A549 (cell line): ENCODE results near the gene RALGDS. TPM values are rescaled to one million over a fixed set of nuclear protein-coding genes. Genes with fewer than 3 reads are reported as not detected.

Source experiments
- ATAC-seq, 2 experiments: fragments of 200-7000 bp in 1 of 2; fragments of >200 bp in 1 of 2; cut with Nextera tagmentation in 1 of 2; cut with Tn5 transposase in 1 of 2; 3 replicates each; pipeline versions ENCODE4 v1.8.0 to v1.9.1; 2018 to 2020; ENCODE audit warnings: mild to moderate bottlenecking in 1 of 2, moderate library complexity in 1 of 2
- CTCF ChIA-PET: fragments of 300-600 bp; sonication (Branson Sonifier 250); formaldehyde crosslinking; extraction: SDS; loops from one replicate; lab custom pipeline; 2021; ENCODE audit warnings: antibody characterized with exemption, inconsistent platforms; lab: Yijun Ruan, JAX
- POLR2A ChIA-PET: fragments of 350-600 bp; formaldehyde crosslinking; extraction: SDS; loops from one replicate; lab custom pipeline; 2021; ENCODE audit warnings: antibody characterized with exemption, inconsistent platforms; lab: Yijun Ruan, JAX
- DNase-seq, 2 experiments: peaks; one replicate each; pipeline versions ENCODE4 v3.0.0 to v3.0.0-alpha.2; 2011 to 2016; ENCODE audit warnings: low read depth in 1 of 2, low spot score in 1 of 2
- FAIRE-seq: peaks from 2 replicates; lab custom pipeline; 2011; peaks lifted over from hg19 to GRCh38; lab: Jason Lieb, UNC
- H3K27ac ChIP-seq, 2 experiments: fragments of >200 bp; sonication (Bioruptor Twin); formaldehyde crosslinking; 3 replicates each; pipeline ENCODE4 v1.5.1; 2016 to 2017
- H3K4me1 ChIP-seq: fragments of >200 bp; sonication (Bioruptor Twin); formaldehyde crosslinking; 3 replicates; pipeline ENCODE4 v1.6.1; 2016
- H3K4me2 ChIP-seq: fragments of >200 bp; sonication (Bioruptor Twin); formaldehyde crosslinking; 3 replicates; pipeline ENCODE4 v1.6.1; 2016
- H3K4me3 ChIP-seq: fragments of >200 bp; sonication (Bioruptor Twin); formaldehyde crosslinking; 3 replicates; pipeline ENCODE4 v1.5.1; 2016
- H3K9me3 ChIP-seq: fragments of >200 bp; sonication (Bioruptor Twin); formaldehyde crosslinking; 3 replicates; pipeline ENCODE4 v1.6.1; 2016
- CBX8 ChIP-seq: fragments of 200-600 bp; sonication (generic); IDR thresholded peaks from 2 replicates; pipeline ENCODE4 v1.6.1; 2016
- CTCF ChIP-seq: fragments of >200 bp; sonication (Bioruptor Twin); formaldehyde crosslinking; IDR thresholded peaks from 3 replicates; pipeline ENCODE4 v1.5.1; 2016
- EP300 ChIP-seq, 2 experiments: fragments of >200 bp; sonication (Bioruptor Twin); formaldehyde crosslinking; IDR thresholded peaks; 2 replicates in 1 of 2; 3 replicates in 1 of 2; pipeline ENCODE4 v1.6.1; 2016 to 2017
- FOSB ChIP-seq: fragments of 250-450 bp; sonication (Bioruptor Pico); IDR thresholded peaks from 2 replicates; pipeline ENCODE4 v1.5.0; 2020; ENCODE audit warnings: mild to moderate bottlenecking, moderate library complexity
- FOSL2 ChIP-seq, 2 experiments: fragments of 450-650 bp in 1 of 2; fragments of >200 bp in 1 of 2; sonication (Bioruptor Twin) in 1 of 2; formaldehyde crosslinking; IDR thresholded peaks; 2 replicates each; pipeline versions ENCODE4 v1.5.0 to v1.6.1; 2016 to 2020; ENCODE audit warnings: mild to moderate bottlenecking in 1 of 2, moderate library complexity in 1 of 2
- HDAC2 ChIP-seq: fragments of 200-600 bp; sonication (generic); IDR thresholded peaks from 2 replicates; pipeline ENCODE4 v1.6.1; 2016
- HEYL ChIP-seq: fragments of 250-450 bp; sonication (Bioruptor Pico); IDR thresholded peaks from 2 replicates; pipeline ENCODE4 v1.8.0; 2021; ENCODE audit warnings: mild to moderate bottlenecking, moderate library complexity
- HMGXB4 ChIP-seq: fragments of 250-450 bp; sonication (Bioruptor Pico); IDR thresholded peaks from 2 replicates; pipeline ENCODE4 v1.5.0; 2021; ENCODE audit warnings: mild to moderate bottlenecking, moderate library complexity, borderline replicate concordance
- HOXB13 ChIP-seq: fragments of 250-450 bp; sonication (Bioruptor Pico); IDR thresholded peaks from 2 replicates; pipeline ENCODE4 v1.5.0; 2020; ENCODE audit warnings: low read depth, mild to moderate bottlenecking, moderate library complexity
- HOXB5 ChIP-seq: fragments of 250-450 bp; sonication (Bioruptor Pico); IDR thresholded peaks from 2 replicates; pipeline ENCODE4 v1.5.0; 2020; ENCODE audit warnings: mild to moderate bottlenecking, moderate library complexity
- KDM5A ChIP-seq: fragments of 200-600 bp; sonication (generic); IDR thresholded peaks from 2 replicates; pipeline ENCODE4 v1.6.1; 2016; ENCODE audit warnings: antibody characterized with exemption, mild to moderate bottlenecking
- MAFK ChIP-seq: fragments of 450-650 bp; IDR thresholded peaks from 2 replicates; pipeline ENCODE4 v1.6.1; 2014; ENCODE audit not compliant: partially characterized antibody
- NFE2L2 ChIP-seq: fragments of 150-350 bp; conservative IDR thresholded peaks from 2 replicates; pipeline ENCODE4 v1.6.1; 2014; ENCODE audit warnings: low read length
- NPAS2 ChIP-seq: fragments of 250-450 bp; sonication (Bioruptor Pico); IDR thresholded peaks from 2 replicates; pipeline ENCODE4 v1.8.0; 2022; ENCODE audit warnings: mild to moderate bottlenecking, moderate library complexity, borderline replicate concordance
- PBX3 ChIP-seq: IDR thresholded peaks from 2 replicates; pipeline ENCODE4 v1.6.1; 2012
- PHF8 ChIP-seq: fragments of 200-600 bp; sonication (generic); IDR thresholded peaks from 2 replicates; pipeline ENCODE4 v1.6.1; 2016; ENCODE audit warnings: low read depth, mild to moderate bottlenecking, antibody characterized with exemption, moderate library complexity, borderline replicate concordance
- POLR2A ChIP-seq: IDR thresholded peaks from 2 replicates; pipeline ENCODE4 v1.6.1; 2012; ENCODE audit warnings: mild to moderate bottlenecking, low read length
- RAD21 ChIP-seq, 2 experiments: fragments of >200 bp in 1 of 2; sonication (Bioruptor Twin) in 1 of 2; formaldehyde crosslinking in 1 of 2; IDR thresholded peaks in 1 of 2; conservative IDR thresholded peaks in 1 of 2; 2 replicates in 1 of 2; 3 replicates in 1 of 2; pipeline ENCODE4 v1.6.1; 2012 to 2018; ENCODE audit warnings: inconsistent platforms in 1 of 2
- RNF2 ChIP-seq: fragments of 200-600 bp; sonication (generic); IDR thresholded peaks from 2 replicates; pipeline ENCODE4 v1.6.1; 2016; ENCODE audit warnings: low read depth, mild to moderate bottlenecking, antibody characterized with exemption, moderate library complexity, borderline replicate concordance
- SREBF2 ChIP-seq: fragments of 450-650 bp; IDR thresholded peaks from 2 replicates; pipeline ENCODE4 v1.6.1; 2014; ENCODE audit warnings: mild to moderate bottlenecking, moderate library complexity
- TFCP2L1 ChIP-seq: fragments of 250-450 bp; sonication (Bioruptor Pico); IDR thresholded peaks from 2 replicates; pipeline ENCODE4 v1.5.0; 2021; ENCODE audit warnings: mild to moderate bottlenecking
- TP53 ChIP-seq: fragments of 250-450 bp; sonication (Bioruptor Pico); IDR thresholded peaks from 2 replicates; pipeline ENCODE4 v1.5.0; 2021; ENCODE audit warnings: mild to moderate bottlenecking, moderate library complexity
- ZFP36 ChIP-seq: fragments of 450-650 bp; IDR thresholded peaks from 2 replicates; pipeline ENCODE4 v1.6.1; 2014; ENCODE audit warnings: borderline replicate concordance; ENCODE audit not compliant: partially characterized antibody
- ZNF302 ChIP-seq: fragments of 250-450 bp; sonication (Bioruptor Pico); IDR thresholded peaks from 2 replicates; pipeline ENCODE4 v1.9.0; 2021; ENCODE audit warnings: inconsistent platforms, mild to moderate bottlenecking, moderate library complexity
- WGBS: methylation state at CpG from one replicate; pipeline ENCODE4 v1.1.6; 2017; ENCODE audit errors: missing lambda C conversion rate; 5-methylcytosine and 5-hydroxymethylcytosine counted together
- polyA plus RNA-seq, 4 experiments: library from polyadenylated mRNA; depleted of rRNA in 3 of 4; stranded (reverse); fragments of >200 nt; fragmentation: RNase III in 1 of 4; extraction: RNeasy Plus Mini Kit Qiagen cat#74134 plus additional on column Dnase treatment in 1 of 4; gene quantifications; 2 replicates in 3 of 4; 3 replicates in 1 of 4; pipeline ENCODE4 v1.2.3, GENCODE V29; 2011 to 2017
- TF ChIP-seq, protein P1 (sequence below): IDR thresholded peaks from 2 replicates; pipeline ENCODE4 v1.6.1; 2012
- TF ChIP-seq, protein P2 (sequence below): IDR thresholded peaks from 2 replicates; pipeline ENCODE4 v1.6.1; 2012; ENCODE audit warnings: low read depth, borderline replicate concordance

RALGDS gene
- polyA plus RNA-seq, 2 of the 4 experiments (the other 2 are of a cell fraction), result 8.9 to 12.1 TPM

- TF ChIP-seq TFCP2L1 (CRISPR knock-in tag), result no peak
- TF ChIP-seq CTCF, result no peak
- no peak for TF ChIP-seq ZFP36
- no peak for TF ChIP-seq HOXB5
- TF ChIP-seq POLR2A, result no peak
- no peak for TF ChIP-seq RAD21 (conservative IDR thresholded peaks at IDR 0.05 in 1 of 2, IDR thresholded peaks at IDR 0.05 in 1 of 2)
Measured at GRCh38 chr9:133104718-133105460, 16.2 kb downstream of the RALGDS start (continued).

DNA sequence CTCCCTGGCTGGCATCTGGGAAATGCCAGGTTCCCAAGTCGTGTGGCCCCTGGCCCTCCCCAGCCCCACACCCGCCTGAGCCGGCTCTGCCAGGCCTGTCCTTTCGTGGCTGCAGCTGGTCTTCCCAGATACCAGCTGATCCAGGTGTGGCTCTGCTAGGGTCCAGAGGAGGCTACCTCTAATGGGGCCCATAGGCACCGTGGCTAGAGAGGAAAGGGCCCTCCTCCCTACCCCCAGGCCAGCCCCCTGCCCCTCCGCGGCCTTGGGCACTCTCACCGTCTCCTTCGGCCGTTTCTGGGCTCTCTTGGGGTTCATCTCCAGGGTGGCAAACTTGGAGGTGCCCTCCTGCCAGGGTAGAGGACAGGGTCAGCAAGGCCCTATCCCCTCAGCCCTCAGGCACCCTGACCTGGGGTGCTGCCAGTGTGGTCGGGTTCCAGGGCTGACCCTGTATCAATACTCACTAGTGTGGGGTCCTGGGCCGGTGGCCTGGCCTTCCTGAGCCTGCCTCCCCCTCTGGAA lies 17.0 kb downstream of the RALGDS start:
- H3K4me1 ChIP-seq, result peaks cover 5% of the 10 kb centered on the region; the same call in 1 of the 3 replicates
- no peak for FAIRE-seq
- no CpG with 5 or more reads among the region's 12 CpGs for WGBS
- H3K9me3 ChIP-seq, result no peaks in the 10 kb centered on the region
- no peak overlapping the region for H3K4me2 ChIP-seq
- POLR2A ChIA-PET, result interaction anchor here (1.0 kb wide), 1 partner anchor 40 kb away, joined by 4 read pairs; no protein-coding TSS in a partner anchor
- ATAC-seq, result no peak
- no peak overlapping the region for H3K27ac ChIP-seq
- H3K4me3 ChIP-seq, result no peak overlapping the region
- CTCF ChIA-PET, result interaction anchor here (0.7 to 30.3 kb wide), 17 partner anchors 10 to 300 kb away, joined by 3 to 1284 read pairs (median 5); partner anchors contain the start of genes GTF3C5 and RALGDS
- TF ChIP-seq PBX3 (no peak), EP300 (IDR thresholded peaks at IDR 0.05) (no peak), CBX8 (no peak), NFE2L2 (no peak), PHF8 (no peak), KDM5A (no peak), HDAC2 (no peak), ZNF302 (no peak), HOXB13 (CRISPR knock-in tag) (no peak), HEYL (no peak), TP53 (CRISPR knock-in tag) (no peak), FOSB (CRISPR knock-in tag) (no peak), NPAS2 (CRISPR knock-in tag) (no peak), RNF2 (no peak), SREBF2 (no peak), FOSL2 (IDR thresholded peaks at IDR 0.05) (no peak), FOSL2 (CRISPR knock-in tag; IDR thresholded peaks at IDR 0.05) (no peak), MAFK (no peak), HMGXB4 (CRISPR knock-in tag) (no peak)
- TF ChIP-seq, protein P1, sequence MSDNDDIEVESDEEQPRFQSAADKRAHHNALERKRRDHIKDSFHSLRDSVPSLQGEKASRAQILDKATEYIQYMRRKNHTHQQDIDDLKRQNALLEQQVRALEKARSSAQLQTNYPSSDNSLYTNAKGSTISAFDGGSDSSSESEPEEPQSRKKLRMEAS, result no peak
- TF ChIP-seq, protein P2, sequence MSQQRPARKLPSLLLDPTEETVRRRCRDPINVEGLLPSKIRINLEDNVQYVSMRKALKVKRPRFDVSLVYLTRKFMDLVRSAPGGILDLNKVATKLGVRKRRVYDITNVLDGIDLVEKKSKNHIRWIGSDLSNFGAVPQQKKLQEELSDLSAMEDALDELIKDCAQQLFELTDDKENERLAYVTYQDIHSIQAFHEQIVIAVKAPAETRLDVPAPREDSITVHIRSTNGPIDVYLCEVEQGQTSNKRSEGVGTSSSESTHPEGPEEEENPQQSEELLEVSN, result no peak
- no peak for DNase-seq
